Measurements from ENCODE around the gene IFI27L1.

DNA sequence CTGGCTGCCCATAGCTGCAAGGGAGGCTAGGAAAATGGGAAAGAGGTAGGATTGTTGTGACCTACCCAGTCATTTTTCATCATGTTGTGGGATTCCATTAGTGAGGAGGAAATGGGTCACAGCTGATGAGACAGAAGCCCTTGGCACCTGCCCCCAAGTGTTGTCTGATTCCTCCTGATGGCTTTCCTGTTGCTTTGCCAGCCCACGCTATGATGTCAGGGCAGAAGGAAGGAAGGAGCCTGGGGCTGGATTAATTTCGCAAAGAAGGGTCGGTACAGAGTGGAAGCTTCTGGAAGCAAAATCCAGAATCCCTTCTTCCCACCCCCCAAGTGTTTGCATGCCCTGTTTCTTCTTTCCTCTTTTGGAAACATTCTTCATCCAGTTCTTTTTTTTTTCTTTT is 46.2 kb upstream of the IFI27L1 start:
- TF ChIP-seq CTCF (IDR thresholded peaks at IDR 0.05) (no peak), EZH2 (IDR thresholded peaks at IDR 0.05; ENCODE audit: borderline replicate concordance, insufficient read depth, low read depth, low read length, poor library complexity, severe bottlenecking) (no peak)

Data from B cell (primary cell).